Upper lobe of right lung (tissue), 1 donor: ENCODE measurements around the gene MED27. TPM values are rescaled to one million over a fixed set of nuclear protein-coding genes. Genes with fewer than 3 reads are reported as not detected.

Source experiments
- ATAC-seq: fragments of 200-7000 bp; cut with Tn5 transposase; one replicate; pipeline ENCODE4 v1.9.1; 2020; ENCODE audit warnings: mild to moderate bottlenecking, moderate library complexity
- DNase-seq: peaks from one replicate; pipeline ENCODE4 v3.0.0-alpha.2; 2020
- H3K27ac ChIP-seq: fragments of 200-600 bp; one replicate; pipeline ENCODE4 v1.8.0; 2022
- H3K27me3 ChIP-seq: fragments of 200-600 bp; one replicate; pipeline ENCODE4 v1.8.0; 2022; ENCODE audit warnings: mild to moderate bottlenecking
- H3K36me3 ChIP-seq: fragments of 200-600 bp; one replicate; pipeline ENCODE4 v1.8.0; 2022
- H3K4me1 ChIP-seq: fragments of 200-600 bp; one replicate; pipeline ENCODE4 v1.8.0; 2022
- H3K4me3 ChIP-seq: fragments of 200-600 bp; one replicate; pipeline ENCODE4 v1.8.0; 2022; ENCODE audit warnings: mild to moderate bottlenecking
- H3K9me3 ChIP-seq: fragments of 200-600 bp; one replicate; pipeline ENCODE4 v1.8.0; 2022
- intact Hi-C: fragments of 100-400 bp; cut with DNase I; formaldehyde crosslinking; loops from one replicate; pipeline ENCODE4 v1.11.0; 2022
- total RNA-seq: library from RNA; stranded (reverse); fragmentation: NEBNext Ultra II Directional; extraction: Animal tissue kit (Norgen Biotek cat#: 25700); gene quantifications from one replicate; pipeline ENCODE4 v1.2.1, GENCODE V29; 2021
- TF ChIP-seq, protein P1 (sequence below): fragments of 200-600 bp; IDR thresholded peaks from one replicate; pipeline ENCODE4 v1.8.0; 2022; ENCODE audit warnings: antibody characterized with exemption
- donor health status: DM: no; HTN: yes; CAD: no; lungs with severe emphysema.

MED27 gene
- total RNA-seq, 1 donor from 2014 or later = 14.2 TPM

DNA sequence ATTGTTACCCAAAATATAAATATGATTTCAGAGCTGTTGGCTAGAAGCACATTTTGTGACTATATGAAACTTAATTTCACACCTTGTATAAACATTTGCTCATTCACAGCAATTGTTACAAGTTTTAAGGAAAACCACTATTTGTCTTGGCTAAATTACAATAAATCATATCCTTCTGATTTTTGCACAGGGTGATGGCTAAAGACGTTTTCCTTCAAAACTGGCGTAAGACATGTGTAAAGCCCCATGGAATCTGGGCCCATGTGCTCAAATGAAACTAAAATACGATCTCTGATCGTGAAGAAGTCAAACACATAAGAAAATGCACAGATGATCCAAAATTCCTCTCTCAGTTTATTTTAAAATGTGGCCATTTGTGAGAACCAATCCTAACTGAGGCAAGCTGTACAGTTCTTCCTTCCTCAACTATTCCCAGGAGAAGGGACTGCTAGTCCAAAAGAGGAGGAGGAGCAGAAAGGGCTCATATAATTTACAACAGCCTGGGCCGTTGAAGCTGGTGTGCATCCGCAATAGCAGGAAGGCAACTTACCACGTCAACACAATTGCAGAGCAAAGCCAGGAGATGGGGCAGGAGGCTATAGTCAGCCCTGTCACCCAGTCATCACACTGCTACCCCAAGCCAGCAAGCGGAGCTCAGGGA is 98.4 kb downstream of the MED27 start:
- intact Hi-C loops = no loop called here
- Histone ChIP-seq H3K4me1 (peaks cover 4% of the 10 kb centered on the region), H3K27ac (no peak overlapping the region), H3K9me3 (no peaks in the 10 kb centered on the region), H3K27me3 (no peaks in the 10 kb centered on the region), H3K36me3 (no peaks in the 10 kb centered on the region), H3K4me3 (no peak overlapping the region)
- TF ChIP-seq, protein P1, sequence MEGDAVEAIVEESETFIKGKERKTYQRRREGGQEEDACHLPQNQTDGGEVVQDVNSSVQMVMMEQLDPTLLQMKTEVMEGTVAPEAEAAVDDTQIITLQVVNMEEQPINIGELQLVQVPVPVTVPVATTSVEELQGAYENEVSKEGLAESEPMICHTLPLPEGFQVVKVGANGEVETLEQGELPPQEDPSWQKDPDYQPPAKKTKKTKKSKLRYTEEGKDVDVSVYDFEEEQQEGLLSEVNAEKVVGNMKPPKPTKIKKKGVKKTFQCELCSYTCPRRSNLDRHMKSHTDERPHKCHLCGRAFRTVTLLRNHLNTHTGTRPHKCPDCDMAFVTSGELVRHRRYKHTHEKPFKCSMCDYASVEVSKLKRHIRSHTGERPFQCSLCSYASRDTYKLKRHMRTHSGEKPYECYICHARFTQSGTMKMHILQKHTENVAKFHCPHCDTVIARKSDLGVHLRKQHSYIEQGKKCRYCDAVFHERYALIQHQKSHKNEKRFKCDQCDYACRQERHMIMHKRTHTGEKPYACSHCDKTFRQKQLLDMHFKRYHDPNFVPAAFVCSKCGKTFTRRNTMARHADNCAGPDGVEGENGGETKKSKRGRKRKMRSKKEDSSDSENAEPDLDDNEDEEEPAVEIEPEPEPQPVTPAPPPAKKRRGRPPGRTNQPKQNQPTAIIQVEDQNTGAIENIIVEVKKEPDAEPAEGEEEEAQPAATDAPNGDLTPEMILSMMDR = no peak
- ATAC-seq (no peak), DNase-seq (no peak)

DNA sequence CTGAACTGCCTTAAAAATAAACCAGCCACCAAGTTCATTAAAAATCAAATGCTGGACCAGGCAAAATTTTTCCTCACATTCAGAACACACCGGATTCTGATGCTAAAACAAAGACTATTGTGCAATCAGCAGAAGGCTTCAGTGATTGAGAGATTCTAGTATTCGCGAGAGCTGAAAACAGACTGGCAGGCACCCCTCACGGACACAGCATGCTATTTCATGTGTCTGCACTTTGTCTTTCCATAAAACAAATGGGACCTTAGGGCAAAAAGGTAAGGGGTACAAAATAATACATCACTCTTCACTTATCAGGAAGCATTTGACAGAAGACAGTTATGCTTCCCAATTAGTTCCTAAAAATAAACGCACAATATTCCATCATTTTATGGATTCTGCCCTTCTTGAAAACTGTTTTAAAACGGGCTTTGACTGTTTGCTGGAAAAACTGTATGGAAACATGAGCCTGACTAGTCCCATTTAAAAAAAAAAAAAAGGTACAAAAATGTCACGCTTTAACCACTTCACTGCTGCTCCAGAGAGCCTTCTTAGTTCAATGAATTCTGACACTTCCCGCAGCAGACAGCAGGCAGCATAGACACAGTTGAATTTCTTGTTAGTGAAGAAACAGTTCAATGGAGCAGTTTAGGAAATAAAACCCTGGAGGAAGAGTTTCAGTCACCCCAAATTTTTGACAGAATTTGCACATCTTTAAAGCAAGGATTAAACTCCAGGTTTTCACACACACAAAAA is 99.2 kb downstream of the MED27 start:
- peaks cover 9% of the 10 kb centered on the region for H3K4me1 ChIP-seq
- DNase-seq = no peak
- H3K27me3 ChIP-seq = no peaks in the 10 kb centered on the region
- intact Hi-C loops = no loop called here
- H3K9me3 ChIP-seq = no peaks in the 10 kb centered on the region
- H3K4me3 ChIP-seq = no peak overlapping the region
- H3K27ac ChIP-seq = no peak overlapping the region
- TF ChIP-seq, protein P1 = no peak
- no peaks in the 10 kb centered on the region for H3K36me3 ChIP-seq
- no peak for ATAC-seq

DNA sequence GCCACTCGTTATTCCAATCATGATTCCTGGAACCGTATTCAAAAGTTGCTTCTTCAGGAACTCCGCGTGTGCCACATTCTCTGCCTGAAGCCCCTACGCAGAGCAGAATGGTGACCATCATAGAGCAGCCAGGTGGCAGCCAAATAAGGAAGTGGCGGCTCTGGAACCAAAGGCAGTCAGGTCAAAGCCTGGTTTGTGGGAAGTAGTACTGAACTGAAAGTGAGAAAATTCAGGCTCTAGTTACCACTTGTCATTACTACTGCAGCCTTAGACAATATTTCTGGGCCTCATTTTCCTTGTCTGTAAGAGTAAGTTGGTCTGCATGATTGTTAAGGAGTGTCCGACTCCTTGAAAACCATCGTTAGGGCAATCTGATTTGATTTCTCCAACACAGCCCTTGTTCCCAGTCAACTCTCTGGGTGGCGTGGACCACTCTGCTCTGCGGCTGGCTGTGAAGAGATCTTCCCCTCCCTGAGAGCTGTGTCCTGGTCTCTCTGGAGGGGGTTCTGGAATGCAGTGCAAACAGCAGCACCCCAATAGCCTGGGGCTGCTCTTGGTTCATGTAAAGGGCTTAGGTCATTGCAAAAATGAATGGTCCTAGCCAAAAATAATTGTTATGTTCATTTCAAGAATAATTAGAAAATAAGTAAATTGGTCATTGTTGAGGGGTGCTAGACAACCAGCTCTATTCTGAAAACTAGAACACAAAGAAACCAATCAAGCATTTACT is 102.4 kb downstream of the MED27 start:
- no peak overlapping the region for H3K4me3 ChIP-seq
- no peak for ATAC-seq
- H3K27ac ChIP-seq = peak overlapping the region; percentile 0
- intact Hi-C loops = no loop called here
- TF ChIP-seq, protein P1 = no peak
- no peaks in the 10 kb centered on the region for H3K27me3 ChIP-seq
- no peaks in the 10 kb centered on the region for H3K36me3 ChIP-seq
- peaks cover 9% of the 10 kb centered on the region for H3K4me1 ChIP-seq
- H3K9me3 ChIP-seq = no peaks in the 10 kb centered on the region
- no peak for DNase-seq

DNA sequence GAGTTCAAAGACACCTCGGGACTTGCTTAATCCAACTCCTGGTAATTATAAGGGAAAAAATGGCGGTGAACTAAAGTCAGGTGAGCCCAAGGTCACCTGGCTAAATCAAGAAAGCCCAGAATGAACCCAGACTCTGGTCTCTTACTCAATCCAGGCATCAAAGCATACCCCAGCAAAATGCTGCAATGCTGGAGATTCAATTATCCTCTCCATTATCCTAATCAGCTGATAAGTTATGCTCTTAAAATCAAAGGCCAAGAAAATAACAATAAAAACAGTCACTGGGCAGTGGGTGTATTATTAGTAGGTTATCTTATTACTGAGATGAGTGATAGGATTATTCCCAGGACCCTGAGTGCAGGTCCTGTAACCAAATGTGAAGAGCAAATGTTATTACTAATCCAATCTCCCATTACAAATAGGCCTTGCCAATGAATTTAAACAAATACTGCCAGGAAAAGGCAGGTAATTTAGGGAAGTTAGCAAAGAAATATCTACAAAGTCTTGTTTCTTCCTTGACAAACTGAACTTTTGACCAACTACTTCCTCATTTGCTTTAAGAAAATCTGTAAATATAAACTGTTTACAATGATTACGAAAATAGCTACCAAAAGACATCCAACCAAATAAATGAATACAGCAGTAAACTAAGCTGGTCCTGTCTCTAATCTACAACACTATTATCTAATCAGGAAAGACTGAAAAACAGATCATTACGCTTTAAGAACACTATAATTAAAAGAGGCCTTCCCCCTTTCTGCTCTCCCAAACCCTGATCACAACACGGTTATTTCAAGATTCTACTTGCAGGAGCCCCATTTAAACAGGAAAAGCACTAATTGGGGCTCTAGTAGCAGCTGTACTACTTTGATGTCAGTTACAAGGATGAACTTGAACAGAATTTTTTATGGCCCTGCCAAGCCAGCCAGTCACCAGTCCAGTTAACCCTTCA is 103.2 kb downstream of the MED27 start:
- Histone ChIP-seq H3K4me3 (no peak overlapping the region), H3K36me3 (no peaks in the 10 kb centered on the region), H3K9me3 (no peaks in the 10 kb centered on the region), H3K27ac (peak overlapping the region; percentile 0), H3K4me1 (peaks cover 9% of the 10 kb centered on the region), H3K27me3 (no peaks in the 10 kb centered on the region)
- ATAC-seq (no peak), DNase-seq (no peak)
- TF ChIP-seq, protein P1 = no peak
- intact Hi-C loops = no loop called here

DNA sequence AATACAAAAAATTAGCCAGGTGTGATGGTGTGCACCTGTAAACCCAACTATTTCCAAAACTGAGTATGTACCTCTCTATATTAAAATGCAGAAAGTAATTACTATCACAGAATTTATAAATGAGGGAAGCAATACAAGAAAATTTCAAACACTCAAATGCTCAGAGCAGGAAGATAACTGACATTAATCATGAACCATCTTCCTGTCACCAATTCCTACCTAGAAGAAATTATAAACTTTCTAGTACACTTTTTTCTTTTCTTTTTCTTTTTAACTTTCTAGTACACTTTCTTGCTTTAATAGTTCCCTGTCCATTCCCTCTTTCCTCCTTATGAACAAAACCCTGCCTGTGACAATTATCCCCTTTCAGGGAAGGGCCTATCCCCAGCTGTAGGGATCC is 106.8 kb downstream of the MED27 start:
- no peak for ATAC-seq

More for the DNA sequence above, 106.8 kb downstream of the MED27 start:
- Histone ChIP-seq H3K27ac (no peak overlapping the region), H3K9me3 (no peaks in the 10 kb centered on the region), H3K36me3 (no peaks in the 10 kb centered on the region), H3K4me3 (no peak overlapping the region), H3K4me1 (peaks cover 9% of the 10 kb centered on the region), H3K27me3 (no peaks in the 10 kb centered on the region)
- DNase-seq = no peak
- TF ChIP-seq, protein P1 = no peak
- intact Hi-C loops = no loop called here
